Fibroblast of lung (primary cell): ENCODE data around the gene VAMP3.

Experiments
- CTCF ChIP-seq, 2 donors: IDR thresholded peaks in 1 of 2; conservative IDR thresholded peaks in 1 of 2; 1 replicate in 1 of 2; 2 replicates in 1 of 2; pipeline ENCODE4 v1.5.1; 2011 to 2012; ENCODE audit warnings: low read length in 2 of 2, control low read depth in 1 of 2, inconsistent platforms in 1 of 2, low read depth in 1 of 2, mild to moderate bottlenecking in 1 of 2
- EZH2 ChIP-seq: IDR thresholded peaks from 2 replicates; pipeline ENCODE4 v1.5.1; 2012; ENCODE audit warnings: low read length, control low read depth, mild to moderate bottlenecking; ENCODE audit errors: missing control alignments

DNA sequence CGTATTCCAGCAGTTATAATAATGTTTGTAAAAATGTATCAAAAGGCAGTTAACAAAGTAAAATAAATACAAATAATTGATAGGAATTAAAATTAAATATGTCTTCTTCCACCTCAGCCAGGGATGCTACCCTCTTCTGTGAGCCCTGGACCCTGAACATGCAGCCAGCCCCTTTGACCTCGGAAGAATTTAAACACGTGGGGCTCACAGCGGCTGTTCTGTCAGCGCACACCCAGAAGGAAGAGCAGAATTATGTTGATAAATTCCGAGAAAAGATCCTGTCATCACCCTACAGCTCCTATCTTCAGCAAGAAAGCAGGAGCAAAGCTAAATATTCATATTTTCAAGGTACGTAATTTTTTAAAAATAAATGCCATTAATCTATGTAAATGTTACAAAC lies 55.3 kb downstream of the VAMP3 start:
- TF ChIP-seq CTCF (conservative IDR thresholded peaks at IDR 0.05 in 1 of 2, IDR thresholded peaks at IDR 0.05 in 1 of 2; ENCODE audit: low read depth in 1 of 2, low read length in 2 of 2): no peak
- TF ChIP-seq EZH2: no peak
